ENCODE results near the gene DENND1A. TPM values are rescaled to one million over a fixed set of nuclear protein-coding genes. Genes with fewer than 3 reads are reported as not detected.

DENND1A gene
- total RNA-seq, 1 donor from 2014 or later, result 48.1 TPM

- no peaks in the 10 kb centered on the region for H3K27me3 ChIP-seq
- no peak overlapping the region for H3K4me2 ChIP-seq
- no peak overlapping the region for H2AFZ ChIP-seq (replicated peaks)
- H4K20me1 ChIP-seq (ENCODE audit: low read depth), result peaks cover 3% of the 10 kb centered on the region
- no peaks in the 10 kb centered on the region for H3K36me3 ChIP-seq
- no peak overlapping the region for H3K4me3 ChIP-seq
- no peak overlapping the region for H3K4me3 Mint-ChIP-seq
- H3K9me3 Mint-ChIP-seq, result peaks cover 8% of the 10 kb centered on the region
- no peaks in the 10 kb centered on the region for H3K9me3 ChIP-seq (ENCODE audit: low read depth)
- no peaks in the 10 kb centered on the region for H3F3A ChIP-seq (ENCODE audit: low read depth)
- H3K27me3 Mint-ChIP-seq (ENCODE audit: insufficient read depth, low read depth), result no peaks in the 10 kb centered on the region
- no peak overlapping the region for H3K27ac ChIP-seq
- H3K27ac Mint-ChIP-seq, result no peak overlapping the region
- no peak for DNase-seq (ENCODE audit: low spot score)
- H3K36me3 Mint-ChIP-seq, result peaks cover 8% of the 10 kb centered on the region
- H3K4me1 Mint-ChIP-seq, result peaks cover 7% of the 10 kb centered on the region
- H3K4me1 ChIP-seq, result peaks cover 15% of the 10 kb centered on the region
- H3K79me2 ChIP-seq (ENCODE audit: low read depth), result no peaks in the 10 kb centered on the region
- no peak for TF ChIP-seq CTCF (IDR thresholded peaks at IDR 0.05)
- TF ChIP-seq EZH2phosphoT487 (IDR thresholded peaks at IDR 0.05), result no peak
- TF ChIP-seq EZH2 (IDR thresholded peaks at IDR 0.05), result no peak
- H3K9ac ChIP-seq, result no peak overlapping the region
Observed at GRCh38 chr9:123686131-123686828, 243.6 kb downstream of the DENND1A start.

DNA sequence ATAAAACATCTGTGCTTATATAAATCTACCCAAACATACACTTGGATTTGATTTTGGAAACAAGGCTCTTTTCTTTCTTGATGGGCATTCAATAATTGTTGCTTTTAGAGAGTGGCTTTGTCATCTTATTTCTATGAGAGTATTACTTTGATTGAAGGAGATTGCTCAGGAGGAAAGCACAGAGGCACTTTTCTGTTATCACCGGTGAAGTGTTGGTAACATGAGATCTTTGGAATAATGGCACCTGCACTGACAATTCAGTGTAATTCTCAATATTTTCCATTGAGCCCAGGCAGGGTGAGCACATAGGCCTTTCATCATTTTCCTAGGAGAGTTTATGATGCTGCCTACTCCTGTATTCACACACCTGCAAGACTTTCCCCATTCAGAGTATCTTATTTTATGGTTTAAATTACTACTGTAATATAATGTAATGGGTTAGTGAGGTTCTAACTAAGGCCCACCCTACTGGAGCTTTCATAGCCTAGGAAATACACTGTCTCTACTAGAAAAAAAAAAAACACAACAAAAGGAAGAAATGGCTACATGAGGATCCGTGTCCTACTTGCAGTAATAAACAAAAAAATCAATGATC, 244.3 kb downstream of the DENND1A start:
- H3K4me3 Mint-ChIP-seq, result no peak overlapping the region
- no peak for DNase-seq (ENCODE audit: low spot score)
- peaks cover 14% of the 10 kb centered on the region for H3K9me3 Mint-ChIP-seq
- no peaks in the 10 kb centered on the region for H3F3A ChIP-seq (ENCODE audit: low read depth)
- no peaks in the 10 kb centered on the region for H3K36me3 ChIP-seq
- no peak overlapping the region for H3K4me3 ChIP-seq
- H3K9me3 ChIP-seq (ENCODE audit: low read depth), result no peaks in the 10 kb centered on the region
- no peak overlapping the region for H2AFZ ChIP-seq (replicated peaks)
- peaks cover 3% of the 10 kb centered on the region for H4K20me1 ChIP-seq (ENCODE audit: low read depth)
- no peak for TF ChIP-seq EZH2 (IDR thresholded peaks at IDR 0.05)
- no peak for TF ChIP-seq CTCF (IDR thresholded peaks at IDR 0.05)
- no peak for TF ChIP-seq EZH2phosphoT487 (IDR thresholded peaks at IDR 0.05)
- H3K9ac ChIP-seq, result no peak overlapping the region
- no peak overlapping the region for H3K27ac ChIP-seq
- no peaks in the 10 kb centered on the region for H3K27me3 ChIP-seq
- no peaks in the 10 kb centered on the region for H3K27me3 Mint-ChIP-seq (ENCODE audit: insufficient read depth, low read depth)
- H3K4me2 ChIP-seq, result no peak overlapping the region
- H3K27ac Mint-ChIP-seq, result no peak overlapping the region
- peaks cover 15% of the 10 kb centered on the region for H3K4me1 ChIP-seq
- peaks cover 8% of the 10 kb centered on the region for H3K36me3 Mint-ChIP-seq
- no peaks in the 10 kb centered on the region for H3K79me2 ChIP-seq (ENCODE audit: low read depth)
- H3K4me1 Mint-ChIP-seq, result peaks cover 7% of the 10 kb centered on the region

GRCh38 chr9:123684393-123685149, 245.4 kb downstream of the DENND1A start:
- Mint-ChIP-seq H3K4me1 (peaks cover 10% of the 10 kb centered on the region), H3K9me3 (peaks cover 16% of the 10 kb centered on the region), H3K27ac (no peak overlapping the region), H3K4me3 (no peak overlapping the region), H3K27me3 (ENCODE audit: insufficient read depth, low read depth) (no peaks in the 10 kb centered on the region), H3K36me3 (peaks cover 8% of the 10 kb centered on the region)
- no peak for DNase-seq (ENCODE audit: low spot score)
- no peak overlapping the region for H2AFZ ChIP-seq (replicated peaks)
- no peaks in the 10 kb centered on the region for H3K36me3 ChIP-seq
- H3K9ac ChIP-seq, result no peak overlapping the region
- H3K79me2 ChIP-seq (ENCODE audit: low read depth), result no peaks in the 10 kb centered on the region
- H3K4me1 ChIP-seq, result peaks cover 15% of the 10 kb centered on the region
- H3K4me2 ChIP-seq, result no peak overlapping the region
- TF ChIP-seq EZH2phosphoT487 (IDR thresholded peaks at IDR 0.05), result no peak
- no peak for TF ChIP-seq CTCF (IDR thresholded peaks at IDR 0.05)
- no peak for TF ChIP-seq EZH2 (IDR thresholded peaks at IDR 0.05)
- no peak overlapping the region for H3K27ac ChIP-seq
- no peak overlapping the region for H3K4me3 ChIP-seq
- no peaks in the 10 kb centered on the region for H3F3A ChIP-seq (ENCODE audit: low read depth)
- peaks cover 3% of the 10 kb centered on the region for H4K20me1 ChIP-seq (ENCODE audit: low read depth)
- no peaks in the 10 kb centered on the region for H3K27me3 ChIP-seq
- H3K9me3 ChIP-seq (ENCODE audit: low read depth), result no peaks in the 10 kb centered on the region
